Measurements from ENCODE around the gene STXBP1.

DNA sequence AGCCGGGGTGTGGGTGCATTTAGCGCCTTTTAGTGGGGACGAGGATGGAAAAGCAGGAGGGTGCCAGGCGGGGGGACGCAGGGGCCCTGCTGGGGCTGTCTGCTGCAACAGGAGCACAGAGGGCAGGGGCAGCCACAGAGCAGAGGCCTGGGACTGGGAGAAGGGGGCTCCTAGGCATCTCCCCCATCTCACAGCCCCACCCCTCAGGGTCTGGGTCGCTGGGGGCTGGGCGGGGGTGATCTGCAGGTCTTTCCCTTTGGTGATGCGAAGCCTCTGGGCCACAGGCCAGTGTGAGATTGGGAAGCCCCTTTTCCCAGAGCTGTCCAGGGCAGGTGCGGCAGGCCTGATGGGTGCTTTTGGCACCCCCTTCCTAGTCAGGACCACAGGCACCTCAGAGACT is 118.2 kb downstream of the STXBP1 start:
- TF ChIP-seq POLR2A (IDR thresholded peaks at IDR 0.05) (no peak), CTCF (IDR thresholded peaks at IDR 0.05) (no peak)

All from tibial nerve (tissue), 3 donors.